ENCODE data around the gene CRABP2.

Gene CRABP2

DNA sequence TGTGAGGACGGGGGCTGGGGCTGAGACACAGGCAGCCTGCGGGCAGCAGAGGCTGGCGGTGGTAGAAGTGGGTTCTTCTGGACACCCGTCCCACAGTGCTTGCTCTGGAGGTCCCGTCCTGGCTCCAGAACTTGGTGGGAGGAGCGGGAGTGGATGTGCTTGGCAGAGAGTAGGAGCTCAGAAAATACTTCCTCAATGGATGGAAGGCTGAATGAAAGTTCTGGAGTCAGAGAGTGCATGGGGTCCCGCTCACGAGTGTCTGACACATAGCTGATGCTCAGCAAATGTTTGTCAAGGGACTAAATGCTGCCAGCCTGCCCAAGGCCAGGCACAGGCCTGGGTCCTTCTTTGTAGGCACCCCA lies 14.7 kb downstream of the CRABP2 start:
- TF ChIP-seq, protein P1, sequence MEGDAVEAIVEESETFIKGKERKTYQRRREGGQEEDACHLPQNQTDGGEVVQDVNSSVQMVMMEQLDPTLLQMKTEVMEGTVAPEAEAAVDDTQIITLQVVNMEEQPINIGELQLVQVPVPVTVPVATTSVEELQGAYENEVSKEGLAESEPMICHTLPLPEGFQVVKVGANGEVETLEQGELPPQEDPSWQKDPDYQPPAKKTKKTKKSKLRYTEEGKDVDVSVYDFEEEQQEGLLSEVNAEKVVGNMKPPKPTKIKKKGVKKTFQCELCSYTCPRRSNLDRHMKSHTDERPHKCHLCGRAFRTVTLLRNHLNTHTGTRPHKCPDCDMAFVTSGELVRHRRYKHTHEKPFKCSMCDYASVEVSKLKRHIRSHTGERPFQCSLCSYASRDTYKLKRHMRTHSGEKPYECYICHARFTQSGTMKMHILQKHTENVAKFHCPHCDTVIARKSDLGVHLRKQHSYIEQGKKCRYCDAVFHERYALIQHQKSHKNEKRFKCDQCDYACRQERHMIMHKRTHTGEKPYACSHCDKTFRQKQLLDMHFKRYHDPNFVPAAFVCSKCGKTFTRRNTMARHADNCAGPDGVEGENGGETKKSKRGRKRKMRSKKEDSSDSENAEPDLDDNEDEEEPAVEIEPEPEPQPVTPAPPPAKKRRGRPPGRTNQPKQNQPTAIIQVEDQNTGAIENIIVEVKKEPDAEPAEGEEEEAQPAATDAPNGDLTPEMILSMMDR (conservative IDR thresholded peaks at IDR 0.05; ENCODE audit: low read depth, low read length), result no peak
- H3K4me3 ChIP-seq (ENCODE audit: low read depth, low read length), result no peak overlapping the region
- no peak for DNase-seq (ENCODE audit: low read depth)

DNA sequence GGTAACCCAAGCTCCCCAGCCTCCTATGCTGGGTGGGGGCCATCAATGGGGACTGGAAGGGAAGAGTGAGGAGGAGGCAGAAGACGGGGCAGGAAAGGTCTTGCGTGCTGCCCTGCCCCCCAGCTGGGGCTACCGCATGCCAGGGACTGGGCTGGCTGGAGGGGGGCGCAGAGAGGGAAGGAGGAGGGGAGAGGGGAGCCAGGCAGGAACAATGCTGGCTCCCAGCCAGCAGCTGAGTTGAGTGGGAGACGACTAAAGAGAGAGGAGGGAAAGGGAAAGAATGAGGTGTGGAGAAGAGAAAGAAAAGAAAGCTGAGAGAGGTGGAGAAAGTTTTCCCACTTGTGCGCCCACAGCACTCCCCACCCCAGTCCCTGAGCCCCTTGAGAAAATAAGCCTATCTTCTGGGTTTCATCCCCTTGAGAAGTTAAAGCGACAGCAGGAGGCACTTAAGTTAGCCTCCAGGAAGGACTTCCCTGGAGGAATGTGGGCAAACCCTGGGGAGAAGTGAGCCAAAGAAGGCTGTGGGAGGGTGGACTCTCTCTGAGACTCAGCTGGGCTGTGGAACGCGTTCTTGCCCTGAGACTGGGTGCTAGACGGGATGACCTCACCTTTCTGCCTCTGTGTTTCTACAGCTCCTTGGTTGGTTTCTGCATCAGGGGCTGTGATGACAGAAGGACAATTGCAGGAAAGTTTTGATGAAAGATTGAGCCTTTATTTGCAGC lies 15.3 kb downstream of the CRABP2 start:
- no peak overlapping the region for H3K4me3 ChIP-seq (ENCODE audit: low read depth, low read length)
- no peak for DNase-seq (ENCODE audit: low read depth)
- TF ChIP-seq, protein P1 (conservative IDR thresholded peaks at IDR 0.05; ENCODE audit: low read depth, low read length), result no peak

DNA sequence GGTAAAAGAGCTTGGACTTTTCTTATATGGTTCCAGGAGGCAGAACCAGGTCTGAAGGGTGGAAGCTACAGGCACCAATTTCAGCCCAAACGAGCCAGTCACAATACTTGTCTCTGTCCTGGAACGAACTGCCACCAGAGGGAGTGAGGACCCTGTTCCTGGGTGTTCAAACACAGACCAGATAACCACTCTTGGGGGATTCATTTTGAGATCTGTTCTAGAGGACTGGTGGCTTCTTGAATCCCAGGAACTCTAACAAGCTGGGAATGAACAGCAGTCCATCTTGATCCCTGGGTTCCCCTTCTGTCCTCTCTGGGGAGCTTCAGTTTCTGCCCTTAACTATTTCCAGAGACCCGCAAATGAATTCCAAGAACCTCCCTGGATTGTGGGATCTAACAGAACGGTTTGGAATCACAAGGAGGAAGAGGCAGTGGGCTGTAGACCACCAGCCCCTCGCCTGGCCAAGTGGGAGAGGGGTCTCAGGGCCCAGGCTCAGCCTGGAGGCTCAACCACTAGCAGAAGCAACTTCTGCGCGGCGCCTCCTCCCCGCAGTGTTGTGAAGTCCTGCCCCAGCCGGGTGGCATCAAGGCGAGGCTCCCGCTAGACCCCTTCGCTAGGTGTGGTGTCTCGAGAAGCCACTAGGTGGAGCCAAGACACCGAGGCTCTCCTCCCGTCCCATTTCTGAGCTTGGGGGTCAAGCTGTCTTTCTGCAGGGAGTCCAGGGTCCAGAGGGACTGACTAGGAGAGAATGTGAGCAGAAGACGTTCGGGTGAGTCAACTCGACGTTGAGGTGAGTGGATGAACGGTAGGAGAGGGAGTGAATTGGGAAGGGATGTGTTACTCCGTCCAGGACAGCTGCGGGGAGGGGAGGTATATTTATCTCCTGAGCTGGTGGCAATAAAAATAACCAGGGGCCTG lies 16.1 kb downstream of the CRABP2 start:
- H3K4me3 ChIP-seq (ENCODE audit: low read depth, low read length), result peak overlapping the region; percentile 12
- peak; percentile 81 for DNase-seq (ENCODE audit: low read depth)
- TF ChIP-seq, protein P1 (conservative IDR thresholded peaks at IDR 0.05; ENCODE audit: low read depth, low read length), result peak; percentile 98

DNA sequence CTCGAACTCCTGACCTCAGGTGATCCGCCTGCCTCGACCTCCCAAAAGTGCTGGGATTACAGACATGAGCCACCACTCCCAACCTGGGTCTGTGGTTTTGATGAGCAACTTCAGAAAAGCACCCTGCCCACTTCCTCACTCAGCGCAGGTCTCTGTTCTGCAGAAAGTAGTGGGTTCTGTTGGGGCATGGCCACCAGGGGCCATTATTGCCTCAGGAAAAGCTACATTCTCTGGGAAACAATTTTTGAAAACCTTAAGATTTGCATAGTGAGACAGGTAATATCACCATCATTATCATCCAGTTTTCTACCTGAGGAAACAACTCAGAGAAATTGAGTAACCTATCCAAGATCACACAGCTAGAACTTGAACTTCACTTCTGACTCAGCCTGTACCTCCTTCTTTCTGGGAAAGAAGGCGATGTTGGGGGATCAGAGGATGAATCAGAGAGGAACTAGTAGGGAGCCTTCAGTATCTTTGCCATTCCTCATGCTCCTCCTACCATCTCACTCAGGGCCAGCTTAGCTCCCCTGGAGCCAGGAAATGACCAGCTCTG lies 21.1 kb downstream of the CRABP2 start:
- TF ChIP-seq, protein P1 (conservative IDR thresholded peaks at IDR 0.05; ENCODE audit: low read depth, low read length), result peak; percentile 42
- peak; percentile 50 for DNase-seq (ENCODE audit: low read depth)
- no peak overlapping the region for H3K4me3 ChIP-seq (ENCODE audit: low read depth, low read length)

DNA sequence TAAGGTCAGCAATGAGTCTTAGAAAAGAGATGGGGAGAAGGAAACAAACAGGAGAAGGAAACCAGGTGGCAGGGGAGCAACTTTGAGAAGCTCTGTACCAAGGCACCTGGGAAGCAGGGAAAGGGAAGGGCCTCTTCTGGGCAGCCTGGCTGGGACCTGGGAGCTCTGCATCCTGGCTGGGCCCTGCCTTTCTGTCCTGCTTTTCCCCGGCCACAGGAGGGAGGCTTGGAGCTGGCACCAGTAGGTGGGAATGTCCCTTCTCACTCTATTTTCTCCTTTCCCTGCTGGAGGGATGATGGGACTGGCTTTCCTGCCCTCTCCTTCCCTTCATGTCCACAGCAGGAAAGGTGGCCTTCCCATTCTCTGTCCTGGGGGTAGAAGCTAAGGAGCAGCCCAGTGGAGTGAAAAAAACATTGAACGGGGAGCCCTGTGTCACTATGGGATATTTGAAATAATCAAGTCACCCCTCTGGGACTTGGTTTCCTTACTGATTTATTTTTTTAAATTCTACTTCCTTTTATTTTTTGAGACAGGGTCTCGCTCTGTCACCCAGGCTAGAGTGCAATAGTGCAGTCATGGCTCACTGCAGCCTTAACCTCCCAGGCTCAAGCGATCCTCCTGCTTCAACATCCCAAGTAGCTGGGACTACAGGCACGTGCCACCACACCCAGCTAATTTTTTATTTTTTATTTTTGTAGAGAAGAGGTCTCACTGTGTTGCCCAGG lies 23.1 kb downstream of the CRABP2 start:
- DNase-seq (ENCODE audit: low read depth), result no peak
- no peak overlapping the region for H3K4me3 ChIP-seq (ENCODE audit: low read depth, low read length)
- TF ChIP-seq, protein P1 (conservative IDR thresholded peaks at IDR 0.05; ENCODE audit: low read depth, low read length), result peak; percentile 2

DNA sequence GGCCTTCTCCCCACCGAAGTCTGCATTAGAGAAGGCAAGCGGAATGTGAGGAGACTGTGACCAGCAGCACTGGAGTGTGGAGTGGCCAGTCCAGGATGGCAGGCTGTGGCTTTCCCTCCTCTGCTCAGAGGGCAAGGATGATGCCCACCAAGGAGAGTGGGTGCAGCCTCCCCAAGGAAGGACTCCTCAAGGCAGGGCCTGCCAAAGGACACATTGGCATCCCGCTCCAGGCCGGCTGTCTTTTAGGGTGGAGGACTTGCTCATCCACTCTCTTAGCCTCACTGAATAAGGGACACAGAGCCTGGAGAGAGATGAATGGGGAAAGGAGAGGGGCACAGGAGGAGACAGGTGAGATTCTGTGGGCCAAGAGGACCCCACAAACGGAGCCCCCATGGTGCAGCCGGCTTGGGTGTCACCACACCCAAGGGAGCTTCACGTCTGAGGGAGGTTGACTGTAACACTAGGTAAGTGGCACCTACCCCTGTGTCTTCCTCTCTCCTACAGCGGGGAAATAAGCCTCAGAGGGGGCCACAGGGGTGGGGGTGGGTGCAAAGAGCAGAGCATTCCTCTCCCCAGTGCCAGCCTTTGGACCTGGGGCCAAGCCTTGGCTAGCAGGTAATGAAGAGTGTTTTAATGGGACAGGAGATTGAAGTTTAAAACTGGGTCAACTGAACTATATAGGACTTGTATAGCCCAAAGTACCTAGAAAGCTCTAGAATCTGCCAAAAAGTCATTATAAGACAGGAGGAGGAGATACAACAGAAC lies 24.0 kb downstream of the CRABP2 start:
- no peak overlapping the region for H3K4me3 ChIP-seq (ENCODE audit: low read depth, low read length)
- TF ChIP-seq, protein P1 (conservative IDR thresholded peaks at IDR 0.05; ENCODE audit: low read depth, low read length), result no peak
- no peak for DNase-seq (ENCODE audit: low read depth)

Data from choroid plexus epithelial cell (primary cell).